Left kidney (tissue), 2 donors: ENCODE measurements around the gene CCRL2. TPM values are rescaled to one million over a fixed set of nuclear protein-coding genes. Genes with fewer than 3 reads are reported as not detected.
"Not testable (repeated sequence)": the region's sequence is repeated elsewhere in the genome, so short reads cannot be mapped to it uniquely, and the experiment has no call there.

Experiments used
- DNase-seq: peaks from one replicate; pipeline ENCODE4 v3.0.0-alpha.2; 2013
- polyA plus RNA-seq: library from polyadenylated mRNA; unstranded; fragments of 120-200 nt; gene quantifications from one replicate; pipeline ENCODE4 v1.2.1, GENCODE V29; 2013; ENCODE audit not compliant: insufficient read length

The CCRL2 gene
- polyA plus RNA-seq, 1 donor: 1.2 TPM

GRCh38 chr3:46378426-46378942, 28.6 kb upstream of the CCRL2 start:
- peak; percentile 50 for DNase-seq

DNA sequence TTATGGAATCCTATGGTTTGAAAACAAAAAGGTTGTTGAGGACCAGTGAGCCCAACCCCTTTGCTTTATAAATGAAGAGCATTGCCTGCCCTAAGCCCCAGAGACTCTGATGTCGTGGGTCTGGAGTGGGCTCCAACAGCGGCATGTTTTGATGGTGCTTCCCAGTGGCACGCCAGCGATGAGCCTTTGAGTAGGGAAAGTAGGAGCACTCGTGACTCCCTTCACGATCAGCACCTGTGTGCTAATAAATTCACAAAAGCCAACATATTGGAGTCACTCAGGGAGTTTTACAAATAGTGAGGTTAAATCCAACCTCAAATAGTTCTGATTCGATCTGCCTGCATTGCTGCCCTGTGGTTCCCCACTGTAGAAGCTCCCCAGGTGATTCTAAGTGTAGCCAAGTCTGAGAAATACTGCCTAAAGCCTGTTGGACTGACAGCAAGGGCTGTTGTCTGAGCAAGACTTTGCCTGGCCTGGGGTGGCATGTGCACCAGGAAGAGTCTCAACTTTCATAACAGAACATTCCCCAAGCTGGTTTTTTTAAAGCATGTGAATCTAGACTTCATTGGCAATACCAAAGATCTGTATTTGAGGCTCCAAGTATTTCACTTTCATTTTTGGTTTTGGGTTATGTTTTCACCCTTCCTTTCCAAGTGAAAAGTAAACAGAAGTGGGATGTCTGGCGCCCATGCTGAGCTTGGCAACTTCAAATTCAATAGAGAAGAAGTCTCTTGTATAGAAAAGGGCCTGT, 26.4 kb upstream of the CCRL2 start:
- no peak for DNase-seq

- no peak for DNase-seq
Observed at GRCh38 chr3:46381625-46382024, 25.4 kb upstream of the CCRL2 start.

DNA sequence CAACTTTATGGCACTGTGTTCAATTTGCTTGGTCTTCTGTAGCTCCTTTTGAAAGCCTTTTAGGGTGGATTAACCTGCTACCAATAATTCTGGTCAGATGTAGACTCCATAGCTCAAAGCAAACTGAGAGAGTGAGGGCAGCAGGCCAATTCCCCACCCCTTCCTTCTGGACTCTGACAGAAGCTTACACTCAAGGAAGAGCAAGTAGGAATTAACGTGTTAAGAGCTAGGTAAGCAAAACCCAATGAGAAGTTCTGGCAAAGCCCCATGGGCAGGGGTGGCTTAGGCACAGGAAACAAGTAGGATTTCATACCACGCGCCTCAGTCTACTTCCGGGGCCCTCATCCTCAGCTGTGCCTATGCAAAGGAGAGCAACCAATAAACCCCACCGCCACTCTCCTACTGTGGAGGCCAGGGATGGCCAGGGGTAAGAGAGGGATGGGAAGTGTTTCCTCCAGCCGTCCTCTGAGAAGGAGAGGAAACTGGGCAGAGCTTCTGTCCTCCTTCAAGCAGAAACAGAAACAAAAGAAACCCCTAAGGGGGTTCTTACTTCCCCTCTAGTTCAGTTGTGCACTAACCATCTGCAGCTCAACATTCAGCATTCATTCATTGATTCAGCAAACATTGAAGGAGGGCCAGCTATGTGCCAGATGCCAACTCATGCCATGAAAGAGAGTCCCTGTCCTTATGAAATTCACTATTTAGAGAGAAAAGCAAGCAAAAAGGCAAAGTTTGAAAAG, 23.7 kb upstream of the CCRL2 start:
- no peak for DNase-seq

DNA sequence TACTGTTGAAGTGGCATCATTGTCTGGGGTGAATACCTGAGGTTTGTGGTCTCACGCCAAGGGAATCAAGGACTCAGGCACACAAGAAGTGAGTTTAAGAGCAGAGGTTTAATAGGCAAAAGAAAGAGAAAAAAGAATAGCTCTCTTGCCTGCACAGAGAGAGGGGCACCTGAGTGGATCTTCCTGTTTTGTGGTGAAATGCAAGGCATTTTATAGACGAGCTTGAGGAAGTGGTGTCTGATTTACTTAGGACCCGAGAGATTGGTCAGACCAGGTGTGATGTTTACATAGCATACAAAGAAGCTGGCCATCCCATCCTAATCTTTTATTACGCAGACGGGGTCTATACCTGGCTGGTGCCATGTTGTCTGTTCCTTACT, 23.1 kb upstream of the CCRL2 start:
- DNase-seq: no peak

- no peak for DNase-seq
Observed at GRCh38 chr3:46386205-46386604, 20.9 kb upstream of the CCRL2 start.

DNA sequence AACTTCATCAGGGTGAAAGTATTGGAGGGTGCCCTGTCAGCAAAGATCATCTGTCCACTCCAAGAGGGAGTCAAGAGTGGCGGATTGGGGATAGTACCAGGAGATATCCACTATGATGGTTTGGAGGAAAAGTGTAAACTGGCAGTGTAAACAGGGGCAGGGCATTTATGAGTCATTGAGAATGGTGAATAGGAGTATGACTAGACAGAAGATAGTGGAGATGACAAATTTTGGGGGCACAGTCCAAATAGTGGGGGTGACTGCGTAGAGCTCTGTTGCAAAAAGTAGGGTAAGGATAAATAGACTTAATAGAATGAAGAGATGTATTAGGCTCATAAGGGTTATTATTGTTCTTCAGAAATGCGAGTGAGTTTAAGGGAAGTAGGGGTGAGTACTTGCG, 18.2 kb upstream of the CCRL2 start:
- DNase-seq: not testable (repeated sequence)

- no peak for DNase-seq
Observed at GRCh38 chr3:46389306-46389705, 17.8 kb upstream of the CCRL2 start.

DNA sequence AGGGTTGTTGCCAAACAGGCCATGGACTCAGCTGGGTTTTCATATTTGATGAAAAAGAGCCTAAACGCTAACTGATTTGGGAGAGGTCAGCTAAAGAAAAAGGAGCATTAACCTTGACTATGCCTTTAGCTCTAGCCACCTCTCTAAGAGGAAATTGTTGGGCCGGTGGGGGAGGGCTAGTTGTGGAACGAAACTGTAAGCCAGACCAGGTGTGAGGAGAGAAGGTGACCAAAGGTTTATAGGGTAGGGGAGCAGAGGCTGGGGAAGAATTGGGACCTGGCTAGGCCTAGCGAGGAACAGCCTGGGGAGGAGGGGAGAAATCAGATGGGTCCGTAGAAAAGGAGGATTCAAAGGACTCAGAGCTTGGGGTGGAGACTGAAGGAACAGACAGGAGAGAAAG, 15.5 kb upstream of the CCRL2 start:
- not testable (repeated sequence) for DNase-seq

DNA sequence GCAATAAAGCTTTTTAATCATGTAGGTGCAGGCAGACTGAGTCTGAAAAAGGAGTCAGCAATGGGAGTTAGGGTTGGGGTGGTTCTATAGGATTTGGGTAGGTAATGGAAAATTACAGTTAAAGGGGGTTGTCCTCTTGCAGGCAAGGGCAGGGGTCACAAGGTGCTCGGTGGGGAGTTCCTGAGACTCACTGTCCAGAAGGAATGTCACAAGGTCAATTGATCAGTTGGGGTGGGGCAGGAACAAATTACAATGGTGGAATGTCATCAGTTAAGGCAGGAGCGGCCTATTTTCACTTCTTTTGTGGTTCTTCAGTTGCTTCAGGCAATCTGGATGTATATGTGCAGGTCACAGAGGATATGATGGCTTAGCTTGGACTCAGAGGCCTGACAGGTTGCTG, 14.0 kb upstream of the CCRL2 start:
- DNase-seq: no peak

DNA sequence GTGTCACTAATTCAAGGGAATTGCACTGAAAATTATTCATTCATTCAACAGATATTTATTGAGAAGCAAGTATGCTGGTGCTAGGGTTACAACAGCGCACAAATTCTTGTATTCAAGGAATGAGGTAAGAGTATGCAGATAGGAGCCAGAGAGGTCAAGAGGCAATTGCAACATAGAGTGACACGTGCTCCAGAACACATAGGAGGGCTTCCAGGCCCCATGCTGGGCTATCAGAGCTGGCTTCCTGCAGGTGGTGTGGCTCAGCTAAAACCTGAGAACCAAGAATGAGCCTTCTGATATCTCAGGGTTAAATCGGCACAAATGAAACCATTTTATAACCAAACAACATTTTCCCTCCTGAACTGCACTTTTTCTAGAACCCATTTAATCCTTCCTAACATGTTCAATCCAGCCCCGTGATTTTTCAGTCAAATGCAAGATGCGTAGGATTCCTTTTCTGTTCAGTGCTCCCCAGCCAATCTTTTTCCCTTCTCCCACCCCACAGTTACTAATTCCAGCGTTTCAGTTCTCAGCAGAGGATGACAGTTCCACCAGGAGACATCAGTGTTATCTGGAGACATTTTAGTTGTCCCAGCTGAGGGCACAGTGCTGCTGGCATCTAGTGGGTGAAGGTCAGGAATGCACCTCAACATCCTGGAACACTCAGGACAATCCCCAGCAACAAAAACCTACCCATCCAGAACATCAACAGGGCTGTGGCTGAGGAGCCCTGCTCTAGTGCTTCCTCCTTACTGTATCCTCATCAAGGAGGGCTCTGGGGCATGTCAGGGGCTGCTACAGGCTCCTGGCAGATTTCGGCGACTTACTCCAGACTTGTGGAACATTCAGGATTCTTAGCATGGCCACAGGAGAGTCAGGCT, 13.3 kb upstream of the CCRL2 start:
- no peak for DNase-seq

GRCh38 chr3:46395210-46395661, 11.8 kb upstream of the CCRL2 start:
- no peak for DNase-seq

- no peak for DNase-seq
Observed at GRCh38 chr3:46395766-46396530, 11.1 kb upstream of the CCRL2 start.

DNA sequence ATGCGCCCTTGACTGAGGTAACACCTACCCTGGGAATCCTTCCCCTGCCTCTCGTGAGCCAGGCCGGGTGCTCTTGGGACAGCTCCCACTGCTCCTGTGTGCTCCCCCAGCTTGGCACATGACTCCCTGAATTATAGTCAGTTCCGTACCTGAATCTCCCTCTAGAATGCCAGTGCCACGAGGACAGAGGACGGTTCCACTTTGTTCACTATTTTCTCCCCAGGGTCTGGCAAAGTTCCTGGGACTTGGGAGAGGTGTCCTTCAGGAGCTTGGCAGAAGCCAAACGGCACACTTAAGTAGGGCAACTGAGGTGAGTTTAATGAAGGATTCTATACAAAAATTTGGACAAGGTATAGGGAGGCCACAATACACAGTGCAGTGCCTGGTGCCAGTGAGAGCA, 9.9 kb upstream of the CCRL2 start:
- no peak for DNase-seq

GRCh38 chr3:46398186-46398955, 8.7 kb upstream of the CCRL2 start:
- no peak for DNase-seq

DNA sequence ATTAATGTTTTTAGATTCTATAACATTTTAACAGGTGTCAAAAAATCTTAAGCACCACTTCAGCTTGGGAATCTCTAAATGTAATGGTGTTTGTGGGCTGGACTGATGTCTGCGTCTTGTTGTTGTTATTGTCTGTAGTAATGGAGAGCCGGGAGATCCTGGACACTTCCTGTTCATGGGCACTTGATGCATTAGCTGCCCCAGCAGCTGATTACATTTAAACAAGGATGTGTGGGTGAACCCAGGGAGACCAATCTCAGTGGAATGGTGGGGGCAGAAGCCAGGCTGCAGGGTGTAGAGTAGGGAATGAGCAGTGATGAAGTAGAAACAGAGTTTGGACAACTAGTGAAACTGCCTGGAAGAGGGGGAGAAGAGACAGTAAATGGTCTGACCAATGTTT, 8.0 kb upstream of the CCRL2 start:
- no peak for DNase-seq

- DNase-seq: no peak
Observed at GRCh38 chr3:46399557-46399956, 7.5 kb upstream of the CCRL2 start.

- no peak for DNase-seq
Observed at GRCh38 chr3:46400000-46400734, 6.9 kb upstream of the CCRL2 start.

- no peak for DNase-seq
Observed at GRCh38 chr3:46400846-46401245, 6.2 kb upstream of the CCRL2 start.

- DNase-seq: no peak
Observed at GRCh38 chr3:46401579-46401978, 5.5 kb upstream of the CCRL2 start.
